SU-DHL-6 (cell line): ENCODE results near the gene ADNP2.

Experiments used
- EZH2phosphoT487 ChIP-seq: fragments of 200-600 bp; sonication (generic), shearing (Covaris generic); conservative IDR thresholded peaks from 2 replicates; pipeline ENCODE4 v1.6.1; 2018; ENCODE audit warnings: mild to moderate bottlenecking, antibody characterized with exemption, low read length, moderate library complexity, mixed read lengths
- TF ChIP-seq, protein P1 (sequence below): fragments of 200-600 bp; sonication (generic); IDR thresholded peaks from one replicate; pipeline ENCODE4 v1.5.1; 2017; ENCODE audit warnings: antibody characterized with exemption, mild to moderate bottlenecking, low read length, moderate library complexity; ENCODE audit not compliant: insufficient read depth, poor library complexity, severe bottlenecking

- no peak for TF ChIP-seq EZH2phosphoT487
- TF ChIP-seq, protein P1, sequence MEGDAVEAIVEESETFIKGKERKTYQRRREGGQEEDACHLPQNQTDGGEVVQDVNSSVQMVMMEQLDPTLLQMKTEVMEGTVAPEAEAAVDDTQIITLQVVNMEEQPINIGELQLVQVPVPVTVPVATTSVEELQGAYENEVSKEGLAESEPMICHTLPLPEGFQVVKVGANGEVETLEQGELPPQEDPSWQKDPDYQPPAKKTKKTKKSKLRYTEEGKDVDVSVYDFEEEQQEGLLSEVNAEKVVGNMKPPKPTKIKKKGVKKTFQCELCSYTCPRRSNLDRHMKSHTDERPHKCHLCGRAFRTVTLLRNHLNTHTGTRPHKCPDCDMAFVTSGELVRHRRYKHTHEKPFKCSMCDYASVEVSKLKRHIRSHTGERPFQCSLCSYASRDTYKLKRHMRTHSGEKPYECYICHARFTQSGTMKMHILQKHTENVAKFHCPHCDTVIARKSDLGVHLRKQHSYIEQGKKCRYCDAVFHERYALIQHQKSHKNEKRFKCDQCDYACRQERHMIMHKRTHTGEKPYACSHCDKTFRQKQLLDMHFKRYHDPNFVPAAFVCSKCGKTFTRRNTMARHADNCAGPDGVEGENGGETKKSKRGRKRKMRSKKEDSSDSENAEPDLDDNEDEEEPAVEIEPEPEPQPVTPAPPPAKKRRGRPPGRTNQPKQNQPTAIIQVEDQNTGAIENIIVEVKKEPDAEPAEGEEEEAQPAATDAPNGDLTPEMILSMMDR, result no peak
Measured at GRCh38 chr18:80173060-80173459, 64.0 kb downstream of the ADNP2 start.
